ENCODE measurements around the gene FHOD3.

FHOD3 gene

GRCh38 chr18:36643061-36643460 lies 345.5 kb downstream of the FHOD3 start:
- no peak for DNase-seq
- TF ChIP-seq CTCF (IDR thresholded peaks at IDR 0.05; ENCODE audit: low read depth, low read length, missing control alignments) = no peak
- no peak overlapping the region for H3K27ac ChIP-seq
- H3K36me3 ChIP-seq (replicated peaks) = no peaks in the 10 kb centered on the region
- in situ Hi-C loops (cut with HindIII; ENCODE audit: low pct_ligation_motif_present, low sequenced_read_pairs) = no loop called here
- no peak overlapping the region for H3K4me3 ChIP-seq (ENCODE audit: low read depth, low read length)
- no peaks in the 10 kb centered on the region for H3K27me3 ChIP-seq (replicated peaks)

GRCh38 chr18:36648803-36649202 lies 351.3 kb downstream of the FHOD3 start:
- in situ Hi-C loops (cut with HindIII; ENCODE audit: low pct_ligation_motif_present, low sequenced_read_pairs) = no loop called here

GRCh38 chr18:36649205-36649604 lies 351.7 kb downstream of the FHOD3 start:
- no peak overlapping the region for H3K4me3 ChIP-seq (ENCODE audit: low read depth, low read length)
- TF ChIP-seq CTCF (IDR thresholded peaks at IDR 0.05; ENCODE audit: low read depth, low read length, missing control alignments) = no peak
- H3K27ac ChIP-seq = no peak overlapping the region
- in situ Hi-C loops (cut with HindIII; ENCODE audit: low pct_ligation_motif_present, low sequenced_read_pairs) = no loop called here
- no peaks in the 10 kb centered on the region for H3K27me3 ChIP-seq (replicated peaks)
- DNase-seq = no peak
- no peaks in the 10 kb centered on the region for H3K36me3 ChIP-seq (replicated peaks)

More at GRCh38 chr18:36648803-36649202, 351.3 kb downstream of the FHOD3 start:
- no peak for DNase-seq
- Histone ChIP-seq H3K27ac (no peak overlapping the region), H3K27me3 (replicated peaks) (no peaks in the 10 kb centered on the region), H3K36me3 (replicated peaks) (no peaks in the 10 kb centered on the region), H3K4me3 (ENCODE audit: low read depth, low read length) (no peak overlapping the region)
- no peak for TF ChIP-seq CTCF (IDR thresholded peaks at IDR 0.05; ENCODE audit: low read depth, low read length, missing control alignments)

DNA sequence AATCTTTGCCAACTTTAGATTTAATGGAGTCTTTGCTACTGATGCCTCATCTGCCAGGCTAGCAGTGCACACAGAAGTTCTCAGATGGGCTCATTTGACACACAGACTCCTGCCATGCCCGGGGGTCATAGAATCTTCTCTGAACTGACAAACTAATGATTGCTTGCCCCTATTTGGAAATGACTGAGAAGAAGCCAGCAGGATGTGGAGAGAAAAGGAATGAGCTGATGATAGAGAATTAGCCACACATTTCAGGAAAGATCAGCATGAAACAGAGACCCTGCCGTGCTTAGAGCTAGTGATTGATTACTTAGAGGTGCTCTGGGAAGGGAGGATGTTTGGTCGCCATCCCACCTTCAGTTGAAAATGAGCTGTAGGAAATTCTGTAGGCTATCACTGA lies 352.8 kb downstream of the FHOD3 start:
- Histone ChIP-seq H3K4me3 (ENCODE audit: low read depth, low read length) (no peak overlapping the region), H3K27ac (no peak overlapping the region), H3K27me3 (replicated peaks) (no peaks in the 10 kb centered on the region), H3K36me3 (replicated peaks) (no peaks in the 10 kb centered on the region)
- DNase-seq = no peak
- no peak for TF ChIP-seq CTCF (IDR thresholded peaks at IDR 0.05; ENCODE audit: low read depth, low read length, missing control alignments)
- in situ Hi-C loops (cut with HindIII; ENCODE audit: low pct_ligation_motif_present, low sequenced_read_pairs) = no loop called here

GRCh38 chr18:36650906-36651305 lies 353.4 kb downstream of the FHOD3 start:
- no peaks in the 10 kb centered on the region for H3K36me3 ChIP-seq (replicated peaks)
- no peak for DNase-seq
- in situ Hi-C loops (cut with HindIII; ENCODE audit: low pct_ligation_motif_present, low sequenced_read_pairs) = no loop called here
- no peaks in the 10 kb centered on the region for H3K27me3 ChIP-seq (replicated peaks)
- TF ChIP-seq CTCF (IDR thresholded peaks at IDR 0.05; ENCODE audit: low read depth, low read length, missing control alignments) = no peak
- H3K27ac ChIP-seq = no peak overlapping the region
- H3K4me3 ChIP-seq (ENCODE audit: low read depth, low read length) = no peak overlapping the region

DNA sequence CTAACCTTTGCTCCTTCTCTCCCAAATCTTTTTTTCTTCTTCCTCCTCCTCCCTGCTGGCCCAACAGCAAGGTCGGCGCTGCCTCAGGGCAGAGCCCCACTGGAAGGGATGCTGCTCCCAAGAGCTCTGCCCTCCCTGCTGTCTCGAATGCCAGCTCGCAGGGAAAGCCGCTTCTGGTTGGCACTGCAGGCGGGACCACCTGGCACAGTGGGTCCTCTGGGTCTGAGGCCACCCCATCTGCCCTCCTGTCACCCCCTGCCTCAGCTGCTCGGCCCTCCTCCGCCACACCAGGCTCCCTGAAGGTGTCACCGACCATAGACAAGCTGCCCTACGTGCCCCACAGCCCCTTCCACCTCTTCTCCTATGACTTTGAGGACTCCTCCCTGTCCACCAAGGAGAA lies 355.0 kb downstream of the FHOD3 start:
- H3K4me3 ChIP-seq (ENCODE audit: low read depth, low read length) = no peak overlapping the region
- H3K27ac ChIP-seq = no peak overlapping the region
- DNase-seq = no peak
- no peaks in the 10 kb centered on the region for H3K36me3 ChIP-seq (replicated peaks)
- TF ChIP-seq CTCF (IDR thresholded peaks at IDR 0.05; ENCODE audit: low read depth, low read length, missing control alignments) = no peak
- in situ Hi-C loops (cut with HindIII; ENCODE audit: low pct_ligation_motif_present, low sequenced_read_pairs) = no loop called here
- H3K27me3 ChIP-seq (replicated peaks) = no peaks in the 10 kb centered on the region

Data from brain microvascular endothelial cell (primary cell).